M059J (cell line): ENCODE measurements around the gene PDE4B. TPM values are rescaled to one million over a fixed set of nuclear protein-coding genes. Genes with fewer than 3 reads are reported as not detected.
"Not testable (repeated sequence)": the region's sequence is repeated elsewhere in the genome, so short reads cannot be mapped to it uniquely, and the experiment has no call there.

Experiments
- DNase-seq: peaks from one replicate; pipeline ENCODE4 v3.0.0-alpha.2; 2012; ENCODE audit warnings: low read depth
- total RNA-seq: library from RNA; depleted of rRNA; stranded (reverse); fragments of >200 nt; shearing (Covaris generic); gene quantifications from 2 replicates; pipeline ENCODE4 v1.2.3, GENCODE V29; 2014

The PDE4B gene
- total RNA-seq, 1 experiment from 2014 or later = 5.8 TPM

DNA sequence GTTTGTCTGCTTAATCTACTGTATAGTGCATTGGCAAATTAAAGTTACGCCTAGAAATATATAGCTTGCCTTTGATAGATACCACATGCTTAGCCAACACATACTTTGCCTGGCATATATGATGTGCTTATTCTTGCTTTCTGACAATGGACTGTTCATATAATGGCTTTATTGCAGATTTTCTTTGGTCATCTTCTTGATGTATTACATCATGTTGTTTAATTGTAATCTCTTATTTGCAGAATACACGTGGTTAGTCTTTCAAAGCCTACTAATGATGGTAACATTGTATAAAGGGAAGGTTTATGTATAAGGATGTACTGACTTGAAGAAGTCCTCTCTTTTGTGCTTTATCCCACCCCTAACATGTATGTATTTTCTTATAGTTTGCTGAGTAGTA is 201.5 kb downstream of the PDE4B start:
- DNase-seq = no peak

- DNase-seq = no peak
Observed at GRCh38 chr1:65995336-65995735, 202.6 kb downstream of the PDE4B start.

- DNase-seq = no peak
Observed at GRCh38 chr1:65995928-65996327, 203.2 kb downstream of the PDE4B start.

DNA sequence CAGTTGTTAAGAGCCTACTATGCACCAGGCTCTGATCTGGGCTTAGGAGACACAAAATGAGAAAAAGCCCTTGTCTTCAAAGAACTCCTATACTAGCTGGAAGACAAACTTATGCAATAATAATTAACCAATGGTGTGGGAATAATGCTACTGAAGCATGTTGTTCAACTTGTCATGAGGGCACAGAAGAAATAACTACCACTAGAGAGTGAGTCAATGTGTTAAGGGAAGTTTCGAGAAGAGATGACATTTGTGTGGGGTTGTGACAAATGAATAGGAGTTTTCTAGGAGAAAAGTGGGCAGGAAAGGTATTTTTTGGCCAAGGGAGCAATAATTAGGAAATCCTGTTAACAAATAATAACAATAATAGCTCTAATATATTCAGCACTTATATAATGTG is 205.0 kb downstream of the PDE4B start:
- no peak for DNase-seq

GRCh38 chr1:65998763-65999583 is 206.3 kb downstream of the PDE4B start:
- DNase-seq = no peak

DNA sequence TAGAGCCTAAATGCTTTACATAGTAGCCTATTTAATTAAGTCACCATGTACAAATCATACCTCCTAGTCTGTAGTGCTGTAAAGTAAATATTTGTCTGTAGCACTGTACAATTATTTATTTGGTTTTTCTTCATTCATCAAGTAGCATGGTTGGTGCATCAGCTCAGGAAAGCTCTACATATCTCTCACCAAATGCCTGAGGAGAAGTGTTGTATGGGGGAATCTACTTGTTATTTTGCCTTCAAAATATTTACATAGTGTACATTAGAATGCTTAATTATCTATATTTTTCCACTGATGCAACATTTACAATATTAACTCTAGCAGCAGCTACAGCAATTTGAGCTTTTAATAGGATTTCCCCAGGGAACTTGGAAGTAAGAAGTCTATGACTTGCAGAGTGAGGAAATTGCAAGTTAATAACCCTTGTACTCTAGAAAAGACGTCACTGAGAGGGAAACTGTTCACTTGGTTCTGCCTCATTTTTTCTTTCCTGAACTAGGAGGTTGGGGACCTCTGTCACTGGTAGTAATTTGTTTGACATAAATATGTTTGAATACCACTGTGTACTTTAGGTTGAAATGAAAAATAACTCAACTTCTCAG is 207.4 kb downstream of the PDE4B start:
- no peak for DNase-seq

DNA sequence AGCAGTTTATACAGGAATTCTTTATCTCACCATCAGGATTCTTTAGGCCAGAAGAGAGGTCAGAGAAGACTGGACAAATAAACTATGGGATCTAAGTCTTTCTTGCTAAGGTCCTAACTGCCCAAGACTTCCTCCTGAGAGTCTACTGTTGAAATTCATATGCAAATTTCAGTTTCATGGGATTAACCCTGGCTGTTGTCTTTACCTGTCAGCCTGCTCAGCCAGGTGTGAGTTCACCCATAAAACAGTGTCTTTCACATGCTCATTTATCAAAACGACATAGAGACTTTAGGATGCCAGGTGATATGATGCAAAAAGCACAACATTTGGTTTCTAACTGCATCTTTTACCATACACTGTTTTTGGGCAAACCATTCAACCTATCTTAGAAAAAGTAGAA is 211.0 kb downstream of the PDE4B start:
- no peak for DNase-seq

- DNase-seq = not testable (repeated sequence)
Observed at GRCh38 chr1:66006534-66006933, 213.8 kb downstream of the PDE4B start.

DNA sequence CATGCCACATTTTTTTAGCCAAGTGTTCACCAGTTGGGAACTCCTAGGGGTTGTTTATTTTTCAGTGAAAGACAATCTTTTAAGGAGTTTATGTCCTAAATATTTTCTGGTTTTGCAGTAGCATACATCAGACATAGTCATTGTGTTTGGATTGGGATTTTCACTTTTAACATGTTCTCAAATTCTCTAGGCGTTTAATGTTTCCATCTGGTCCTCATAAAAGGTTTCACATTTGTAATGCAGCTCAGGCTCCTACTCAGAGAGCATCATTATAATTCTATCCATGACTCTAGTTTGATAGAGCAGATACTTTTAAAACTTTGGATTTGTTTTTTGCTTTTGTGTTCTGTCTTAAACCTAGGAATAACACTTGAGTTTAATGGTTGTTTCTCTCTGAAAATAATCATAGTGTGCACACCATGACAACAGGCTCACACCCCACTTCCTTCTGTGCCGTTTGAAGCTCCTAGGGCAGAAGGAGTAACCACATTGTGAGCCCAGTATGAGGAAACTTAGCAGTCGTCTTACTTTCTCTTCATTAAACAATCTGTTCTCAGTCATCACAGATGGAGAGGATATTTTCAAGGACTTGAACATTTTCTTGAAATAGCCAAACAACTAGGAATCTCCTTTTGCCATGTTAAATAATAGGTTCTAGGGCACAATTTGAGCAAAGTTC is 219.6 kb downstream of the PDE4B start:
- DNase-seq = no peak

GRCh38 chr1:66013371-66013770 is 220.7 kb downstream of the PDE4B start:
- DNase-seq = no peak

- DNase-seq = peak; percentile 6
Observed at GRCh38 chr1:66022904-66023620, 230.4 kb downstream of the PDE4B start.

GRCh38 chr1:66025188-66025587 is 232.5 kb downstream of the PDE4B start:
- DNase-seq = no peak

- no peak for DNase-seq
Observed at GRCh38 chr1:66028035-66028434, 235.3 kb downstream of the PDE4B start.

DNA sequence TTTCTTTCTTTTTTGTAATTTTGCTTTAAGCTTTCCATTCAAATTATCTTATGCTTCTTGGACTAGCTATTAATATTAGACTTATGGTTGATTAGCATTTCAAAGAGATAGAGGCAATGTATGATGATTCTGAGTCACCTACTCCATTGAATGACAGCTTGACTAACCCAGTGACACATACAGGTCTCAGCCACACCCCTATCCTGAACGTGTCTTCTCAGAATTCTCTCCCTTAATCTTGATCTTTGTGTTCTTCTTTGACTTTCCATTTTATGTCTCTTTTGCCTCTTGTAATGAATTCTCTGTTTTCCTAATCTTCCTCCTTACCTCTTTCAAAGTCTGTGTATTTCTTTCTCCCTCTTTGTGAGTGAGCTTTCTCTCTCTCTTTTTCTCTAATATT is 241.1 kb downstream of the PDE4B start:
- no peak for DNase-seq

DNA sequence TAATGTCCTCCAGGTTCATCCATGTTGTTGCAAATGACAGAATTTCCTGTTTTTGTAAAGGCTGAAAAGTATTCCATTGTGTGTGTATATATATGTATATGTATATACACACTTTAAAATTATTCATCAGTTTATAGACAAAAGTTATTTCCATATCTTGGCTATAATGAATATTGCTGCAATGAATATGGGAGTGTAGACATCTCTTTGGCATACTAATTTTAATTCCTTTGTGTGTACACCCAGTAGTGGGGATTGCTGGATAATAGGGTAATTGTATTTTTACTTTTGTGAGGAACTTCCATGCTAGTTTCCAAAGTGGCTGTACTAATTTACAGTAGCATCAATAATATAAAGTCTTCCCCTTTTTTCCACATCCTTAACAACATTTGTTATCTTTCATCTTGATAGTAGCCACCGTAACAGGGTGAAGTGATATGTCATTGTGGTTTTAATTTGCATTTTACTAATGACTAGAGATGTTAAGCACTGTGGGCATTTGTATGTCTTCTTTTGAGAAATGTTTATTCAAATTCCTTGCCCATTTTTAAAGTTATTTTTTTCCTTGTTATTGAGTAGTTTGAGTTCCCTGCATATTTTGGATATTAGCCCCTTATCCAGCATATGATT is 243.0 kb downstream of the PDE4B start:
- DNase-seq = no peak

- no peak for DNase-seq
Observed at GRCh38 chr1:66041654-66042053, 249.0 kb downstream of the PDE4B start.

DNA sequence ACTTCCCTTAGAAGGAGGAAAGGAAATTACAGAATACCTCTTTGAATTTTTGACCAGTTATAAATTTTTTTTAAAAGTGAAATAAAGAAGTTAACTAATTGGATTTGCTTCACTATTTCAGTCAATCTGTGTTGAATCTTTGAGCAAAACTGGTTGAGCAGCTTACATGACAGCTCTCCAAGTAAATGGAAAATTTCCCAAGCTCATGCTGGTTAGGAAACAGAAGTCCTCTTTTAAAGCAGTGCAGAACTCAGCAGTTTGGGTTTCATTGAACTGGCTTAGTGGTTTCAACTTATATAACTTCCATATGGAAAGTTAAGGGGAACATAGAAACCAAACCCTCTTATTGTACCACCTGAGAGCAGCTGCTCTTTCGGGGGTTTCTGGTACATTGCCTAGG is 250.5 kb downstream of the PDE4B start:
- DNase-seq = no peak

GRCh38 chr1:66044912-66045311 is 252.2 kb downstream of the PDE4B start:
- DNase-seq = no peak

DNA sequence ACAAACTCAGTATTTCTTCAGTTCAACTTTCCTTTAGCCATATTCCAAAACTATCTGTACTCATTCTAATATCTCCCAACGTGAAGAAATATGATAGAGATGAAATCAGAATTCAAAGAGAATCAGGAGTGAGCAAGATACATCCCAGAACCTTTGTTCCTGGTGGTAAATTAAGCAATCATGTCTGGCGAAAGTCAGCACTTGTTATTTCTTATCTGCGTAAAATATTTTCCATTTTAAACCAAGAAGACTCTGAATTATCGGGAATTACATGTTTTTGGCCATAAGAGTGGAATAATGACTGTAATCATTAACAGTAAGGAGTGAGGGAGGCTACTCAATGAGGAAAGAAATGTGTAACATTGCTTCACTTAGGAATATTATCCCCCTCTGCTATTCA is 253.7 kb downstream of the PDE4B start:
- no peak for DNase-seq

- peak; percentile 11 for DNase-seq
Observed at GRCh38 chr1:66048011-66048410, 255.3 kb downstream of the PDE4B start.

- no peak for DNase-seq
Observed at GRCh38 chr1:66050123-66050522, 257.4 kb downstream of the PDE4B start.

GRCh38 chr1:66050633-66051032 is 257.9 kb downstream of the PDE4B start:
- DNase-seq = no peak
